HG03066 (cell line): ENCODE measurements around the gene MED17.

Source experiments
- ATAC-seq: cut with Tn5 transposase; IDR thresholded peaks from one replicate; pipeline ENCODE4 v1.9.1; 2021; ENCODE audit warnings: low read depth; ENCODE audit not compliant: unreplicated experiment

MED17 gene

GRCh38 chr11:93845181-93846092, 61.4 kb downstream of the MED17 start:
- no peak for ATAC-seq

GRCh38 chr11:93846411-93846810, 62.3 kb downstream of the MED17 start:
- ATAC-seq, result no peak

GRCh38 chr11:93849201-93849600, 65.1 kb downstream of the MED17 start:
- no peak for ATAC-seq

- no peak for ATAC-seq
Measured at GRCh38 chr11:93849751-93850593, 65.9 kb downstream of the MED17 start.

DNA sequence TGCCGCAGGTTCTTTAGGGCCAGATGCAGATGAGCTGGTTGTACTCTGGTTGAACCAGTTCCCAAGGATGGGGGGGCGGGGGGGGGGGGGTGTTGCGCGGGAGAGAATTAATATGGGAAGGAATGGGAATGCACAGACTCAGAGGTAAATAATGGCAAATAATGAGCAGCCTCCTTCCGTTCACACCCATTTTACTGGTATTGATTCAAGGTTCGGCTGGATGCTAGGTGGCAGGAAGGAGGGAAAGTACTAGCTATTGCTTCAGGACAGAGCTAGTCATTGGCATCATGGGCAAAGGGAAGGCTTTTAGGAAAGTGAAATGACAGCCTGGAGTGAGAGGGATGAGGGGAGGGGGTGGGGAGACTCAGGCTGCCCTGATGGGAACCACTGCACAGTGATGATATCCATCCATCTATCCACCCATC, 66.5 kb downstream of the MED17 start, which contains the start of gene VSTM5:
TSS of gene VSTM5 (minus strand) at position 25 of the 425 bp plus-strand sequence. CDS start 116 bp downstream, outside the sequence.
- ATAC-seq, result no peak

- no peak for ATAC-seq
Measured at GRCh38 chr11:93852242-93852641, 68.2 kb downstream of the MED17 start.

- ATAC-seq, result no peak
Measured at GRCh38 chr11:93857413-93858120, 73.5 kb downstream of the MED17 start.

DNA sequence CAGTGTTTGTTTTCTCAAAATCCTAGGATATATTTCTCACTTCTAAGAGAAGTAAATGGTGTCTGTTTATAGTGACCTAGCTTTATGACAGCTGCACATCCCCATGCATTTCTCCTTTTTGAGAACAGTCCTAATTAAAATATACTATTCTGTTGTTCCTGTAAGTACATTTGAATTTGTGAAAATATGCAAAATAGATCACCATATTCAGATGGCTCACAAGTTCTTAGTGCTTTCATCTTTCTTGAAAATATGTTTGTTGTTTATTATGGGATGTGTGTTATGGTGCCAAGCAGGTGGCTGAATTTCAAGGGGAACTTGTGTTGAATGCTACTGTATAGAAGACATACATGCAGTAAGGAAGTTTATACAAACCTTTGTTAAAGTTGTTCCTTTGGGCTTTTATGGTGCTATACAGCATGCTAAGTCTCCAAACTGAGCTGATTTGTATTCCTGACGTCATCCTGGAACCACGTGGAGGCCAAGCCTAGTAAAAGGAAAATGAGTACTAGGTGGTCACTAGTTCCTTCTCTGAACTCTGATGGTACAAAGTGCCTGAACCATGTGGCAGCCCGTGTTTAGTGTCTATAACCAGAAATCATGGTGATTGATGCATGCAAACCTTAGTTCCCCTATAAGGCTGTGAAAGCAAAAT, 74.2 kb downstream of the MED17 start:
- ATAC-seq, result no peak

DNA sequence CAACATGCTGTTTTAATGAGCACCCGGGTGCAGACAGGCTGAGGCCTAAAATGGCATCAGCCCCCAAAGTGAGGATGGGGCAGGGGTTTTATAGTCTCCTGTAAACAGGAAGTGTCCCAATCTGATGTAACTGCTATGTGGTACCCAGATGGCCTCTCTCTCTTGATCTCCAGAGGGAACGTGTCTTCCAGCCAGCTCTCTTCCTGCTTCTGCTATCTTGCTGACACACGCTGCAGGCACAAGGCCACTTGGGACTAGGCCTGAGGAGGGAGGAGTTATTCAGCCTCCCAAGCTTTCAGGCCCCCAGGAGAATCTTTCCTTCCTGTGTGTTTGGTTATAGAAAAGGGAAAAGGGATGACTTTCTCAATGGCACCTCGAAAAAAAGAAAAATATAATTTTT, 77.7 kb downstream of the MED17 start:
- ATAC-seq, result no peak
